HG03175 (cell line): ENCODE measurements around the gene PFKP.

Experiments
- ATAC-seq: cut with Tn5 transposase; IDR thresholded peaks from one replicate; pipeline ENCODE4 v1.9.1; 2021; ENCODE audit warnings: mild to moderate bottlenecking, moderate library complexity; ENCODE audit not compliant: unreplicated experiment

The PFKP gene

GRCh38 chr10:3185386-3185785 is 118.0 kb downstream of the PFKP start:
- ATAC-seq: no peak

GRCh38 chr10:3186368-3186767 is 119.0 kb downstream of the PFKP start:
- no peak for ATAC-seq
